ENCODE measurements around the gene ICE2. TPM values are rescaled to one million over a fixed set of nuclear protein-coding genes. Genes with fewer than 3 reads are reported as not detected.

Gene ICE2
- total RNA-seq, 1 donor from 2014 or later, result 25.0 TPM

DNA sequence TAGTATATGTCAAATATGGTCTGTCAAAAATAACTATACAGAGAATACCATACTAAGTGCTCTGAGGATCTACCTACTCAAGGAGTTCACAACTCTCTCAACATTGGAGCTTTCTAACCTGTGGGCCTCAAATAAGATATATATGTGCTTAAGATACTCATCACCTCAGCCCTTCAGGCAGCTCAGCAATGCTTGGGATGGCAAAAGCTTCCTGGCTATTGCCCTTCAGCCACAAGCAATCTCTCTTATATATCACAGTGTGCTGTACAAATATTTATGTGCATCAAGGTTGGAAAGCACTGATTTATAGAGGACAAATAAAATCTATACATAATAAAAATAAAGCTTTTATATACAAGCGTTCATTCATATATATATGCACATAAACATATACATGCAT, 40.3 kb downstream of the ICE2 start:
- no peaks in the 10 kb centered on the region for H3K27me3 ChIP-seq

GRCh38 chr15:60428935-60429334, 50.0 kb downstream of the ICE2 start:
- intact Hi-C loops (cut with DNase I), result no loop called here
- Histone ChIP-seq H3K27me3 (no peaks in the 10 kb centered on the region), H3K9me3 (no peaks in the 10 kb centered on the region), H3K36me3 (peaks cover 0 to 4% of the 10 kb centered on the region in 2 donors), H3K27ac (no peak overlapping the region), H3K4me1 (peaks cover 15% of the 10 kb centered on the region), H3K4me3 (no peak overlapping the region)
- DNase-seq (ENCODE audit: extremely low spot score in 2 of 2), result no peak
- no peak for TF ChIP-seq POLR2AphosphoS5 (IDR thresholded peaks at IDR 0.05; ENCODE audit: insufficient read depth in 1 of 2, low read depth in 1 of 2)
- TF ChIP-seq, protein P1, sequence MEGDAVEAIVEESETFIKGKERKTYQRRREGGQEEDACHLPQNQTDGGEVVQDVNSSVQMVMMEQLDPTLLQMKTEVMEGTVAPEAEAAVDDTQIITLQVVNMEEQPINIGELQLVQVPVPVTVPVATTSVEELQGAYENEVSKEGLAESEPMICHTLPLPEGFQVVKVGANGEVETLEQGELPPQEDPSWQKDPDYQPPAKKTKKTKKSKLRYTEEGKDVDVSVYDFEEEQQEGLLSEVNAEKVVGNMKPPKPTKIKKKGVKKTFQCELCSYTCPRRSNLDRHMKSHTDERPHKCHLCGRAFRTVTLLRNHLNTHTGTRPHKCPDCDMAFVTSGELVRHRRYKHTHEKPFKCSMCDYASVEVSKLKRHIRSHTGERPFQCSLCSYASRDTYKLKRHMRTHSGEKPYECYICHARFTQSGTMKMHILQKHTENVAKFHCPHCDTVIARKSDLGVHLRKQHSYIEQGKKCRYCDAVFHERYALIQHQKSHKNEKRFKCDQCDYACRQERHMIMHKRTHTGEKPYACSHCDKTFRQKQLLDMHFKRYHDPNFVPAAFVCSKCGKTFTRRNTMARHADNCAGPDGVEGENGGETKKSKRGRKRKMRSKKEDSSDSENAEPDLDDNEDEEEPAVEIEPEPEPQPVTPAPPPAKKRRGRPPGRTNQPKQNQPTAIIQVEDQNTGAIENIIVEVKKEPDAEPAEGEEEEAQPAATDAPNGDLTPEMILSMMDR (IDR thresholded peaks at IDR 0.05), result no peak

More for the DNA sequence above, 40.3 kb downstream of the ICE2 start:
- Histone ChIP-seq H3K9me3 (no peaks in the 10 kb centered on the region), H3K36me3 (peaks cover 0 to 8% of the 10 kb centered on the region in 2 donors), H3K27ac (no peak overlapping the region), H3K4me1 (no peaks in the 10 kb centered on the region), H3K4me3 (no peak overlapping the region)
- intact Hi-C loops (cut with DNase I), result no loop called here
- TF ChIP-seq, protein P1 (IDR thresholded peaks at IDR 0.05), result no peak
- TF ChIP-seq POLR2AphosphoS5 (IDR thresholded peaks at IDR 0.05; ENCODE audit: insufficient read depth in 1 of 2, low read depth in 1 of 2) (no peak), POLR2A (IDR thresholded peaks at IDR 0.05) (no peak)
- DNase-seq (ENCODE audit: extremely low spot score in 2 of 2), result no peak

DNA sequence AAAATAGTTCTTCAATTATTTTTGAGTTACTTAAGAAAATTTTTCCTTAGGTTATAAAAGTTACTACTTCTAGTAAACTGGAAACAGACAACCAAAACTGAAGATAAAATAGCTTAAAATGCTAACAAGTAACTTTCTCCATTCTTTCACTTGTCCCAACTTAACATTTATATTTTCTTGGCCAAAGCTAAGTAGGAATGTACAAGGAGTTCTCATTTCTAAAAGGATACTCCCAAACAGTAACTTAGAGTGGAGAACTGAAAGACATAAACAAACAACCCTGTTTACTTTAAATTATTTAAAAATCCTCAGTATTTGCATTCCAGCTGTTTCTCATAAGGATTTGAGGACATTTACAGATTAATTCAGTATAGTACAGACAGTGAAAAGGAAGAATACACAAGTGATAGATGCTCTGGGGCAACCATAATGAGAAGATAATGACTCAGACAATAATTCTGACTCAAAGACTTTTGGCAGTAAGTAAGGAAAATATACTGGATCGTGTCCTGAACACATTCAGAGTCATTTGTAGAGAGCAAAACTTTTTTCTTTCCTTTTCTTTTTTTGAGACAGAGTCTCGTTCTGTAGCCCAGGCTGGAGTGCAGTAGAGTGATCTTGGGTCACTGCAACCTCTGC, 52.0 kb downstream of the ICE2 start:
- intact Hi-C loops (cut with DNase I), result no loop called here
- no peak for DNase-seq (ENCODE audit: extremely low spot score in 2 of 2)
- H3K9me3 ChIP-seq, result no peaks in the 10 kb centered on the region
- no peak overlapping the region for H3K4me3 ChIP-seq
- TF ChIP-seq POLR2AphosphoS5 (IDR thresholded peaks at IDR 0.05; ENCODE audit: insufficient read depth in 1 of 2, low read depth in 1 of 2) (peak in 1 of 2 donors; percentile 42), POLR2A (IDR thresholded peaks at IDR 0.05) (no peak)
- TF ChIP-seq, protein P1 (IDR thresholded peaks at IDR 0.05), result no peak
- H3K4me1 ChIP-seq, result peaks cover 19% of the 10 kb centered on the region
- peaks cover 0 to 4% of the 10 kb centered on the region in 2 donors for H3K36me3 ChIP-seq
- no peaks in the 10 kb centered on the region for H3K27me3 ChIP-seq
- H3K27ac ChIP-seq, result peak overlapping the region; percentile 37

DNA sequence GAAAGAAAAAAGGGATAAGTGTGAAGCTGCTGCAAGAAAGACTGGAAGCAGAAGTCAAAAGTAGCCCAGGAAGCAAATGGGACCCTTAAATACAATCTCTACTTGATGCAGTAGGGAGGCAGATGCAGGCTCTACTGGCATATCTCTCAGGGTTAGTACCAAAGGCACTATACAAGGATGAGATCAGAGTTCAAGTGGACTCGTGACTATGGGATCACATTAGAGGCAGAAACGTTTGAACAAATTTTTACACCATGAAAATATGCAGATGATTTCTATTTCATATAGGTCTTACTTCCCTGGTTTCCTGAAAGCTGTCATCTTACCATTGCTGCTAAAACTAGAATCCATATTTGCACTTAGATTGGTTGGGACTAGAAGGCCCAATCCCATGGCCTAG, 53.5 kb downstream of the ICE2 start:
- H3K36me3 ChIP-seq, result no peaks in the 10 kb centered on the region
- no peak for DNase-seq (ENCODE audit: extremely low spot score in 2 of 2)
- H3K4me1 ChIP-seq, result peaks cover 20% of the 10 kb centered on the region
- intact Hi-C loops (cut with DNase I), result no loop called here
- no peak for TF ChIP-seq POLR2A (IDR thresholded peaks at IDR 0.05)
- TF ChIP-seq, protein P1 (IDR thresholded peaks at IDR 0.05), result no peak
- TF ChIP-seq POLR2AphosphoS5 (IDR thresholded peaks at IDR 0.05; ENCODE audit: insufficient read depth in 1 of 2, low read depth in 1 of 2), result no peak
- no peak overlapping the region for H3K4me3 ChIP-seq
- no peaks in the 10 kb centered on the region for H3K9me3 ChIP-seq
- H3K27me3 ChIP-seq, result no peaks in the 10 kb centered on the region
- no peak overlapping the region for H3K27ac ChIP-seq

DNA sequence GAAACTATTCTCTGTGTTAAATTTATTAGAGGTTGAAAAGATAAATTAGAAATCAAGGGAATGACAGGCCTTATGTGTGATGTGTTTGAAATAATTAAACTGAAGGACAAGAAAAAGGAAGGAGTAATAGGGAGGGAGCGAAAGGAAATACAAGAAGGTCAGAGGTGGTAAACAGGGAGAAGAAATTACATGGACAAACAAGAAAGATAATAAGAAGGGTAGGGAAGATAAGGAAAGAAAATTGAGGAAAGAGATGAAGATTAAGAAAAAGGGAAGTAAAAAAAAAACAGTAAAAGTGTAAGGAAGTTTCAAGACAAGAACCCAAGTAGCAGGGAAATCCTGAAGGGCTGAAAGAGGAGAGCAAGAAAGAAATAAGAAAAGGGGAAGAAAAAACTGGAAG, 54.9 kb downstream of the ICE2 start:
- H3K27me3 ChIP-seq, result no peaks in the 10 kb centered on the region
- intact Hi-C loops (cut with DNase I), result no loop called here
- no peak overlapping the region for H3K4me3 ChIP-seq
- TF ChIP-seq, protein P1 (IDR thresholded peaks at IDR 0.05), result no peak
- TF ChIP-seq POLR2AphosphoS5 (IDR thresholded peaks at IDR 0.05; ENCODE audit: insufficient read depth in 1 of 2, low read depth in 1 of 2) (no peak), POLR2A (IDR thresholded peaks at IDR 0.05) (no peak)
- no peaks in the 10 kb centered on the region for H3K36me3 ChIP-seq
- no peak for DNase-seq (ENCODE audit: extremely low spot score in 2 of 2)
- H3K4me1 ChIP-seq, result peaks cover 20% of the 10 kb centered on the region
- H3K9me3 ChIP-seq, result no peaks in the 10 kb centered on the region
- H3K27ac ChIP-seq, result no peak overlapping the region
